Thoracic aorta (tissue), 2 donors: ENCODE results near the gene GNL2. TPM values are rescaled to one million over a fixed set of nuclear protein-coding genes. Genes with fewer than 3 reads are reported as not detected.
A peak's percentile ranks its signal among the peaks of the same experiment; 100 is the strongest.

ENCODE experiments used
- ATAC-seq: fragments of 150-250 bp; one replicate; pipeline ENCODE4 v1.8.0; 2017; ENCODE audit warnings: low read depth; ENCODE audit not compliant: insufficient number of reproducible peaks, low FRiP score
- DNase-seq: peaks from one replicate; pipeline ENCODE4 v3.0.0-alpha.2; 2020; ENCODE audit warnings: low spot score
- H3K27ac ChIP-seq, 2 donors: fragments of 200-600 bp; sonication (generic); 1 replicate in 1 of 2; 2 replicates in 1 of 2; pipeline ENCODE4 v1.5.1; 2016; ENCODE audit warnings: mild to moderate bottlenecking in 2 of 2, moderate library complexity in 2 of 2
- H3K27me3 ChIP-seq: fragments of 200-600 bp; sonication (generic); replicated peaks from 2 replicates; pipeline ENCODE4 v1.6.0; 2016; ENCODE audit warnings: mild to moderate bottlenecking; ENCODE audit not compliant: insufficient read depth
- H3K36me3 ChIP-seq: fragments of 200-600 bp; sonication (generic); one replicate; pipeline ENCODE4 v1.5.1; 2016
- H3K4me1 ChIP-seq, 2 donors: fragments of 200-600 bp; sonication (generic); 1 replicate in 1 of 2; 2 replicates in 1 of 2; pipeline versions ENCODE4 v1.5.1 to v1.6.0; 2016; ENCODE audit warnings: low read depth in 2 of 2, mild to moderate bottlenecking in 1 of 2; ENCODE audit not compliant: control insufficient read depth in 1 of 2
- H3K4me3 ChIP-seq: fragments of 200-600 bp; sonication (generic); 2 replicates; pipeline ENCODE4 v1.5.1; 2016; ENCODE audit warnings: mild to moderate bottlenecking
- H3K9me3 ChIP-seq: fragments of 200-600 bp; sonication (generic); 2 replicates; pipeline ENCODE4 v1.5.1; 2016
- total RNA-seq, 2 donors: library from RNA; depleted of rRNA; stranded (reverse); fragments of >200 nt; gene quantifications; one replicate each; pipeline versions ENCODE4 v1.1.0 to v1.2.3, GENCODE V29; 2016
- TF ChIP-seq, protein P1 (sequence below): fragments of 200-600 bp; sonication (generic); IDR thresholded peaks from one replicate; pipeline ENCODE4 v1.5.1; 2019; ENCODE audit warnings: antibody characterized with exemption

GNL2 gene
- total RNA-seq, 2 donors from 2014 or later = 37.0 to 53.6 TPM

DNA sequence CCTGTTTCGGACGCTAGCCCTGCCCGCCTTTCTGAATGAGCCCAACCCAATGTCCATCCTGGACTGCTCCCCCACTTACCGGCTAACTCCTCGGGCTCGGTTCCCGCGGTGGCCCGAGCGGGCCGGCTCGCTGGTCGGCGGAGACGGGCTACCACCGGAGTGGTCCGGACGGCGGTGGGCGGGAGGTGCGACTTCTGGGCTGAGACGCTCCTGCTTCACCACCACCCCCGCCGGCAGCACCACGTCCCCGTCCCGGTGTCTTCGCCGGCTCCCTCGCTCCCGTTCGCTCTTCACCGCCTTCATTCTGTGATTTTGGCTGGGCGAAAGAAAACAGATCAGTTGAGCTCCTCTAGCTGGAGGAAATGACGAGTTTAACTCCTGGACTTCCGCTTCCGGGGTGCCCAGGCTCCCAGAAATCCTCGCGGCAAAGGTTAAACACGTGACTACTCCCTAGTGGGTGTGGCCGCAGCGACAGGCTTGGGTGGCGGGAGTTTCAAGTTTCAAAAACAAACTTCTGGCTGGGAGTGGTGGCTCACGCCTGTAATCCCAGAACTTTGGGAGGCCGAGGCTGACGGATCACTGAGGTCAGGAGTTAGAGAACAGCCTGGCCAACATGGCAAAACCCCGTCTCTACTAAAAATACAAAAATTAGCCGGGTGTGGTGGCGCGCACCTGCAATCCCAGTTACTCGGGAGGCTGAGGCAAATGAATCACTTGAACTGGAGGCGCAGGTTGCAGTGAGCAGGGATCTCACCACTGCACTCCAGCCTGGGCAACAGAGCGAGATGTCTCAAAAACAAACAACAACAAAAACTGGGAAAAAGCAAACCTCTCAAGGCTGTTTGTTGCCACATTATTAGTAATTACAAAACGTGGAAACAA lies 41.6 kb downstream of the GNL2 start, which contains the start of gene SNIP1:
TSS of gene SNIP1 (minus strand) at position 367 of the 882 bp plus-strand sequence. CDS start at position 303, 64 bp downstream.
- H3K4me1 ChIP-seq = peaks cover 9 to 35% of the 10 kb centered on the region in 2 donors
- no peaks in the 10 kb centered on the region for H3K9me3 ChIP-seq
- ATAC-seq (peak; percentile 69), DNase-seq (peak; percentile 69)
- peaks cover 8% of the 10 kb centered on the region for H3K36me3 ChIP-seq
- no peaks in the 10 kb centered on the region for H3K27me3 ChIP-seq
- peak within 1 kb of the TSS; percentile 88 to 89 for H3K27ac ChIP-seq
- H3K4me3 ChIP-seq = peak within 1 kb of the TSS; percentile 93
- TF ChIP-seq, protein P1, sequence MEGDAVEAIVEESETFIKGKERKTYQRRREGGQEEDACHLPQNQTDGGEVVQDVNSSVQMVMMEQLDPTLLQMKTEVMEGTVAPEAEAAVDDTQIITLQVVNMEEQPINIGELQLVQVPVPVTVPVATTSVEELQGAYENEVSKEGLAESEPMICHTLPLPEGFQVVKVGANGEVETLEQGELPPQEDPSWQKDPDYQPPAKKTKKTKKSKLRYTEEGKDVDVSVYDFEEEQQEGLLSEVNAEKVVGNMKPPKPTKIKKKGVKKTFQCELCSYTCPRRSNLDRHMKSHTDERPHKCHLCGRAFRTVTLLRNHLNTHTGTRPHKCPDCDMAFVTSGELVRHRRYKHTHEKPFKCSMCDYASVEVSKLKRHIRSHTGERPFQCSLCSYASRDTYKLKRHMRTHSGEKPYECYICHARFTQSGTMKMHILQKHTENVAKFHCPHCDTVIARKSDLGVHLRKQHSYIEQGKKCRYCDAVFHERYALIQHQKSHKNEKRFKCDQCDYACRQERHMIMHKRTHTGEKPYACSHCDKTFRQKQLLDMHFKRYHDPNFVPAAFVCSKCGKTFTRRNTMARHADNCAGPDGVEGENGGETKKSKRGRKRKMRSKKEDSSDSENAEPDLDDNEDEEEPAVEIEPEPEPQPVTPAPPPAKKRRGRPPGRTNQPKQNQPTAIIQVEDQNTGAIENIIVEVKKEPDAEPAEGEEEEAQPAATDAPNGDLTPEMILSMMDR = no peak

DNA sequence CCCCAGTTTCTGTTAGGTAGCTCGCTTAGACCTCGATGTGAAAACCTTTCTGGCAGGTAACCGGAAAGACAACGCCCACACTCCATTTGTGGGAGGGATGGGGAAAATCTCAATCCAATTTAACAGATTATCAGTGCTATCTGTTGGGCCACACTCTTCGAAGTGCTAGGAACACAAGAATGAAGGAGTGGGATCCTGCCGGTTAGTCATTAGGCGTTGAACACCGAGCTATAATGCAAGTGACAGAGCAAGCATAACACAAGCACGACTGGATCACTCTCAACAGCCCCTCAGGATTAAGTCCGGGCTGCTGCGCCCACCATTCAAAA lies 42.2 kb downstream of the GNL2 start:
- H3K27me3 ChIP-seq = no peaks in the 10 kb centered on the region
- DNase-seq (no peak), ATAC-seq (no peak)
- TF ChIP-seq, protein P1 = no peak
- peak overlapping the region; percentile 93 for H3K4me3 ChIP-seq
- H3K9me3 ChIP-seq = no peaks in the 10 kb centered on the region
- peaks cover 12% of the 10 kb centered on the region for H3K36me3 ChIP-seq
- H3K27ac ChIP-seq = peak overlapping the region; percentile 88 to 89
- peaks cover 9 to 35% of the 10 kb centered on the region in 2 donors for H3K4me1 ChIP-seq

DNA sequence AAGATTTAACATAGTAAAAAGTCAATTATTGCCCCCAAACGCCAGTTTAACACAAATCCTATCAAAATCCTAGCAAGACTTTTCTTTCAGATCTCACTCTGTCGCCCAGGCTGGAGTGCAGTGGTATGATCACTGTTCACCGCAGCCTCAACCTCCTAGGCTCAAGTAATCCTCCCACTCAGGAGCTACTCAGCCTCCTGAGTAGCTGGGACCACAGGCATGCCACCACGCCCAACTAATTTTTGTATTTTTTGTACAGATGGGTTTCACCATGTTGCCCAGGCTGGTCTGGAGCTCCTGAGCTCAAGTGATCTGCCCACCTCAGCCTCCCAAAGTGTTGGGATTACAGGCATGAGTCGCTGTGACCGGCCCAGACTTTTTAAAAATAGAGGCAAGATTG lies 46.4 kb downstream of the GNL2 start:
- H3K4me3 ChIP-seq = no peak overlapping the region
- ATAC-seq (no peak), DNase-seq (no peak)
- H3K4me1 ChIP-seq = peaks cover 9 to 17% of the 10 kb centered on the region in 2 donors
- TF ChIP-seq, protein P1 = no peak
- no peaks in the 10 kb centered on the region for H3K9me3 ChIP-seq
- H3K27ac ChIP-seq = no peak overlapping the region
- no peaks in the 10 kb centered on the region for H3K27me3 ChIP-seq
- H3K36me3 ChIP-seq = peaks cover 36% of the 10 kb centered on the region

DNA sequence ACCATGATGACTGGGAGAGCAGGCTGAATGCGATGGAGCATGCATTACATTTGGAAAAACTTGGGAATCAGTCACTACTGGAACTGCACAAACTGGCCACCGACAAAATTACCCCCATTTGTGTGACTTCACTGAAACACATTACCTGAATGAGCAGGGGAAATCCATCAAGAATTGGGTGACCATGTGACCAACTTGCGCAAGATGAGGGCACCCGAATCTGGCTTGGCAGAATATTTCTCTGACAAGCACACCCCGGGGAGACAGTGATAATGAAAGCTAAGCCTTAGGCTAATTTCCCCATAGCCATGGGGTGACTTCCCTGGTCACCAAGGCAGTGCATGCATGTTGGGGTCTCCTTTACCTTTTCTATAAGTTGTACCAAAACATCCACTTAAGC lies 50.7 kb downstream of the GNL2 start:
- TF ChIP-seq, protein P1 = no peak

DNA sequence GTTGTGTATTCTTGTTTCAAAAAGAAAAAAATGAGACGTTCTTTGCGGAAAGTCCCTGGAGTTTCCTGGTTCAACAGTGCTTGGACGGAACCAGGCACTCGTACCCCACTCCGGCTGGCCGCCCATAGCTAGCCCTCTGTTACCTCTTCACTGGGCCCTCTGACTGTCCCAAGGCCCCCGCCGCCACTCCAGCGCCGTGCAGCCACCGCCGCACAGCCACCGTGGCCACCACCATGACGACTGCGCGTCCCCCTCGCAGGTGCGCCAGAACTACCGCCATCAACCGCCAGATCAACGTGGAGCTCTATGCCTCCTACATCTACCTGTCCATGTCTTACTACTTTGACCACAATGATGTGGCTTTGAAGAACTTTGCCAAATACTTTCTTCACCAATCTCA lies 51.2 kb downstream of the GNL2 start:
- Histone ChIP-seq H3K36me3 (peaks cover 52% of the 10 kb centered on the region), H3K27ac (no peak overlapping the region), H3K9me3 (no peaks in the 10 kb centered on the region), H3K27me3 (no peaks in the 10 kb centered on the region), H3K4me1 (no peaks in the 10 kb centered on the region), H3K4me3 (no peak overlapping the region)
- TF ChIP-seq, protein P1 = no peak
- no peak for ATAC-seq
- no peak for DNase-seq

More for the DNA sequence above, 50.7 kb downstream of the GNL2 start:
- H3K27ac ChIP-seq = no peak overlapping the region
- H3K4me1 ChIP-seq = no peaks in the 10 kb centered on the region
- H3K9me3 ChIP-seq = no peaks in the 10 kb centered on the region
- no peak overlapping the region for H3K4me3 ChIP-seq
- peaks cover 50% of the 10 kb centered on the region for H3K36me3 ChIP-seq
- DNase-seq = no peak
- no peak for ATAC-seq
- H3K27me3 ChIP-seq = no peaks in the 10 kb centered on the region
